SU-DHL-6 (cell line): Measurements from ENCODE around the gene CSNK2B.

Experiments
- H2AFZ ChIP-seq: fragments of 200-600 bp; sonication (generic); 2 replicates; pipeline ENCODE4 v1.6.1; 2014; ENCODE audit warnings: low read depth, mild to moderate bottlenecking, moderate library complexity, mixed read lengths, antibody characterized with exemption, low read length; ENCODE audit not compliant: severe bottlenecking
- H3F3A ChIP-seq: fragments of 200-600 bp; shearing (Covaris generic); 2 replicates; pipeline ENCODE4 v1.6.0; 2016; ENCODE audit warnings: antibody characterized with exemption, mild to moderate bottlenecking; ENCODE audit not compliant: insufficient read depth
- H3K27ac ChIP-seq: fragments of 200-600 bp; sonication (generic); 2 replicates; pipeline ENCODE4 v1.5.1; 2016; ENCODE audit warnings: low read depth, mild to moderate bottlenecking, low read length, moderate library complexity, mixed read lengths
- H3K27me3 ChIP-seq: fragments of 200-600 bp; sonication (generic), shearing (Covaris generic); 2 replicates; pipeline ENCODE4 v1.6.0; 2014; ENCODE audit warnings: mild to moderate bottlenecking, low read length
- H3K36me3 ChIP-seq: fragments of 200-600 bp; sonication (generic); 2 replicates; pipeline ENCODE4 v1.6.1; 2014; ENCODE audit warnings: mild to moderate bottlenecking, low read length, mixed read lengths
- H3K4me2 ChIP-seq: fragments of 300-600, 200-600 bp; shearing (Covaris generic), sonication (generic); 2 replicates; pipeline ENCODE4 v1.6.0; 2014; ENCODE audit warnings: low read length, low read depth, mild to moderate bottlenecking; ENCODE audit not compliant: poor library complexity, severe bottlenecking
- H3K4me3 ChIP-seq: fragments of 200-600 bp; sonication (generic); 2 replicates; pipeline ENCODE4 v1.5.1; 2014; ENCODE audit warnings: antibody characterized with exemption, low read length, mild to moderate bottlenecking, mixed read lengths; ENCODE audit not compliant: insufficient read depth, poor library complexity, severe bottlenecking
- H3K79me2 ChIP-seq: fragments of 200-600 bp; sonication (generic); 2 replicates; pipeline ENCODE4 v1.6.1; 2014; ENCODE audit warnings: mild to moderate bottlenecking, low read length, moderate library complexity; ENCODE audit not compliant: insufficient read depth
- H3K9ac ChIP-seq: fragments of 200-600 bp; sonication (generic); 2 replicates; pipeline ENCODE4 v1.7.0; 2014; ENCODE audit warnings: mild to moderate bottlenecking, low read length
- H3K9me2 ChIP-seq: fragments of 200-600 bp; sonication (generic); replicated peaks from 2 replicates; pipeline ENCODE4 v1.6.1; 2014; ENCODE audit warnings: low read length; ENCODE audit not compliant: insufficient read depth
- H3K9me3 ChIP-seq: fragments of 200-600 bp; sonication (generic); 2 replicates; pipeline ENCODE4 v1.6.1; 2014; ENCODE audit warnings: low read length, mixed read lengths; ENCODE audit not compliant: insufficient read depth
- H4K20me1 ChIP-seq: fragments of 200-600 bp; sonication (generic); 2 replicates; pipeline ENCODE4 v1.6.1; 2014; ENCODE audit warnings: low read depth, mild to moderate bottlenecking, antibody characterized with exemption, low read length, moderate library complexity, mixed read lengths
- CTCF ChIP-seq: fragments of 200-600 bp; sonication (generic); IDR thresholded peaks from one replicate; pipeline ENCODE4 v1.5.1; 2017; ENCODE audit warnings: antibody characterized with exemption, mild to moderate bottlenecking, low read length, moderate library complexity; ENCODE audit not compliant: insufficient read depth, poor library complexity, severe bottlenecking
- EZH2phosphoT487 ChIP-seq: fragments of 200-600 bp; sonication (generic), shearing (Covaris generic); conservative IDR thresholded peaks from 2 replicates; pipeline ENCODE4 v1.6.1; 2018; ENCODE audit warnings: mild to moderate bottlenecking, antibody characterized with exemption, low read length, moderate library complexity, mixed read lengths

The CSNK2B gene

GRCh38 chr6:31692886-31693285 is 27.0 kb downstream of the CSNK2B start:
- Histone ChIP-seq H3K4me2 (no peak overlapping the region), H3K9me3 (no peaks in the 10 kb centered on the region), H3K9me2 (no peaks in the 10 kb centered on the region), H3K27ac (no peak overlapping the region), H3F3A (0 out of 2 replicates have a peak, but pooled peaks cover 3% of the 10 kb centered on the region), H3K9ac (no peak overlapping the region), H4K20me1 (no peaks in the 10 kb centered on the region), H2AFZ (no peak overlapping the region), H3K4me3 (no peak overlapping the region), H3K27me3 (no peaks in the 10 kb centered on the region), H3K36me3 (peaks cover 5% of the 10 kb centered on the region; the same call in 1 of the 2 replicates), H3K79me2 (no peaks in the 10 kb centered on the region)
- TF ChIP-seq EZH2phosphoT487 = no peak
- TF ChIP-seq CTCF = no peak

- Histone ChIP-seq H3K27ac (no peak overlapping the region), H3K4me2 (no peak overlapping the region), H3K27me3 (no peaks in the 10 kb centered on the region), H2AFZ (no peak overlapping the region), H3K9me3 (no peaks in the 10 kb centered on the region), H3K9me2 (no peaks in the 10 kb centered on the region), H3K9ac (no peak overlapping the region), H3K79me2 (no peaks in the 10 kb centered on the region), H4K20me1 (no peaks in the 10 kb centered on the region), H3F3A (0 out of 2 replicates have a peak, but pooled peaks cover 7% of the 10 kb centered on the region), H3K4me3 (no peak overlapping the region), H3K36me3 (peaks cover 5% of the 10 kb centered on the region; the same call in 1 of the 2 replicates)
- TF ChIP-seq EZH2phosphoT487 (no peak), CTCF (no peak)
Measured at GRCh38 chr6:31693535-31693934, 27.7 kb downstream of the CSNK2B start.

GRCh38 chr6:31697555-31697954 is 31.7 kb downstream of the CSNK2B start:
- Histone ChIP-seq H3K4me3 (no peak overlapping the region), H4K20me1 (no peaks in the 10 kb centered on the region), H3K9me2 (no peaks in the 10 kb centered on the region), H3K27me3 (no peaks in the 10 kb centered on the region), H3K4me2 (no peak overlapping the region), H3K9me3 (no peaks in the 10 kb centered on the region), H3K9ac (no peak overlapping the region), H2AFZ (no peak overlapping the region), H3K79me2 (peaks cover 23% of the 10 kb centered on the region), H3K36me3 (peaks cover 7% of the 10 kb centered on the region; the same call in 1 of the 2 replicates), H3F3A (0 out of 2 replicates have a peak, but pooled peaks cover 7% of the 10 kb centered on the region), H3K27ac (no peak overlapping the region)
- TF ChIP-seq EZH2phosphoT487 (no peak), CTCF (no peak)
